Pancreas (tissue), 10 donors: ENCODE results near the gene TSPAN11. TPM values are rescaled to one million over a fixed set of nuclear protein-coding genes. Genes with fewer than 3 reads are reported as not detected.

ENCODE experiments used
- ATAC-seq, 4 donors: fragments of 200-7000 bp; cut with Tn5 transposase; one replicate each; pipeline versions ENCODE4 v1.8.0 to v1.9.1; 2020; ENCODE audit warnings: mild to moderate bottlenecking in 4 of 4, moderate library complexity in 4 of 4
- DNase-seq, 6 donors: peaks; one replicate each; pipeline ENCODE4 v3.0.0-alpha.2; 2020
- FAIRE-seq: peaks from 2 replicates; lab custom pipeline; 2012; peaks lifted over from hg19 to GRCh38; lab: Jason Lieb, UNC
- H3K27ac ChIP-seq, 4 donors: fragments of 200-600 bp; sonication (generic); 1 replicate in 3 of 4; 2 replicates in 1 of 4; pipeline versions ENCODE4 v1.5.0 to v1.8.0; 2020
- H3K27me3 ChIP-seq, 4 donors: fragments of 200-600 bp; one replicate each; pipeline ENCODE4 v1.8.0; 2021
- H3K36me3 ChIP-seq, 3 donors: fragments of 200-600 bp; sonication (generic) in 1 of 3; one replicate each; pipeline versions ENCODE4 v1.5.0 to v1.8.0; 2020 to 2021
- H3K4me1 ChIP-seq, 3 donors: fragments of 200-600 bp; one replicate each; pipeline ENCODE4 v1.8.0; 2021
- H3K4me3 ChIP-seq, 4 donors: fragments of 200-600 bp; sonication (generic) in 2 of 4; one replicate each; pipeline versions ENCODE4 v1.5.0 to v1.8.0; 2020 to 2021
- H3K9me3 ChIP-seq, 4 donors: fragments of 200-600 bp; one replicate each; pipeline ENCODE4 v1.8.0; 2021
- CTCF ChIP-seq, 4 donors: fragments of 200-600 bp; sonication (generic) in 3 of 4; IDR thresholded peaks; one replicate each; pipeline versions ENCODE4 v1.5.0 to v1.8.0; 2021; ENCODE audit warnings: antibody characterized with exemption in 4 of 4
- WGBS, 2 donors: extraction: QIAGEN DNeasy Blood & Tissue Kit; methylation state at CpG; one replicate each; pipeline ENCODE4 v1.1.7; 2013; 5-methylcytosine and 5-hydroxymethylcytosine counted together
- intact Hi-C, 3 donors: fragments of 100-400 bp; cut with DNase I; formaldehyde crosslinking; loops; one replicate each; pipeline versions ENCODE4 v1.11.1 to v1.14.2; 2022
- polyA plus RNA-seq, 2 donors: library from polyadenylated mRNA; stranded (reverse); fragments of 200-250 nt; gene quantifications; one replicate each; pipeline ENCODE4 v1.2.3, GENCODE V29; 2013
- total RNA-seq, 6 donors: library from RNA; stranded (reverse); fragmentation: NEBNext Ultra II Directional in 4 of 6; extraction: Animal tissue kit (Norgen Biotek cat#: 25700) in 4 of 6; gene quantifications; one replicate each; pipeline versions ENCODE4 v1.2.1 to v1.2.4, GENCODE V29; 2021 to 2023
- donor health status: healthy with polysubstance abuse.
- donor health status: DM: no; HTN: no; CAD: no; lungs with moderate emphysema.
- donor health status: DM: no; HTN: no; CAD: no.
- donor health status: control.
- donor health status: control.
- donor health status: Bipolar disorder and iron deficiency.
- donor health status: DM: yes; HTN: yes; CAD: no.
- donor health status: DM: no; HTN: no; CAD: no.
- donor health status: DM: no; HTN: no; CAD: no.
- donor health status: DM: yes; HTN: yes; CAD: no.

TSPAN11 gene
- total and polyA plus RNA-seq, 8 donors = 0.13 to 2.2 (median 0.44) TPM

GRCh38 chr12:30970559-30971197 lies 44.1 kb downstream of the TSPAN11 start:
- Histone ChIP-seq H3K27ac (no peak overlapping the region), H3K9me3 (no peaks in the 10 kb centered on the region), H3K4me3 (no peak overlapping the region), H3K36me3 (no peaks in the 10 kb centered on the region), H3K4me1 (no peaks in the 10 kb centered on the region), H3K27me3 (no peaks in the 10 kb centered on the region)
- ATAC-seq (peak in 2 of 4 donors; percentile 14 to 29), DNase-seq (no peak), FAIRE-seq (no peak)
- intact Hi-C loops = loop anchor here in 1 of 3 donors (10.0 kb wide), 1 partner anchor 284 kb away; no protein-coding TSS in a partner anchor
- WGBS, 2 donors = 34 to 36% methylated on average over 7 of the region's 7 CpGs
- TF ChIP-seq CTCF (IDR thresholded peaks at IDR 0.05) = no peak

GRCh38 chr12:30972035-30972434 lies 45.5 kb downstream of the TSPAN11 start:
- no peaks in the 10 kb centered on the region for H3K27me3 ChIP-seq
- ATAC-seq = no peak
- TF ChIP-seq CTCF (IDR thresholded peaks at IDR 0.05) = no peak
- no peaks in the 10 kb centered on the region for H3K9me3 ChIP-seq
- no peaks in the 10 kb centered on the region for H3K36me3 ChIP-seq
- 49 to 51% methylated on average over 6 of the region's 6 CpGs for WGBS, 2 donors
- no peaks in the 10 kb centered on the region for H3K4me1 ChIP-seq
- no peak overlapping the region for H3K4me3 ChIP-seq
- intact Hi-C loops = loop anchor here in 1 of 3 donors (10.0 kb wide), 1 partner anchor 283 kb away; no protein-coding TSS in a partner anchor
- DNase-seq = no peak
- FAIRE-seq = no peak
- no peak overlapping the region for H3K27ac ChIP-seq

- ATAC-seq = no peak
- DNase-seq = no peak
- no peak for TF ChIP-seq CTCF (IDR thresholded peaks at IDR 0.05)
- intact Hi-C loops = loop anchor here in 1 of 3 donors (10.0 kb wide), 1 partner anchor 282 kb away; no protein-coding TSS in a partner anchor
- H3K9me3 ChIP-seq = no peaks in the 10 kb centered on the region
- 35 to 52% methylated on average over 6 of the region's 6 CpGs for WGBS, 2 donors
- H3K4me3 ChIP-seq = no peak overlapping the region
- no peaks in the 10 kb centered on the region for H3K36me3 ChIP-seq
- H3K27ac ChIP-seq = no peak overlapping the region
- no peaks in the 10 kb centered on the region for H3K4me1 ChIP-seq
- no peaks in the 10 kb centered on the region for H3K27me3 ChIP-seq
- FAIRE-seq = no peak
Observed at GRCh38 chr12:30973175-30973574, 46.6 kb downstream of the TSPAN11 start.

- H3K27me3 ChIP-seq = no peaks in the 10 kb centered on the region
- no peaks in the 10 kb centered on the region for H3K36me3 ChIP-seq
- no peak for ATAC-seq
- no peaks in the 10 kb centered on the region for H3K4me1 ChIP-seq
- H3K9me3 ChIP-seq = no peaks in the 10 kb centered on the region
- DNase-seq = no peak
- no peak for FAIRE-seq
- no peak overlapping the region for H3K4me3 ChIP-seq
- no peak overlapping the region for H3K27ac ChIP-seq
- intact Hi-C loops = loop anchor here in 1 of 3 donors (10.0 kb wide), 1 partner anchor 281 kb away; no protein-coding TSS in a partner anchor
- no peak for TF ChIP-seq CTCF (IDR thresholded peaks at IDR 0.05)
- 49 to 58% methylated on average over 5 of the region's 5 CpGs for WGBS, 2 donors
Observed at GRCh38 chr12:30973830-30974229, 47.3 kb downstream of the TSPAN11 start.
